Loucy (cell line): Measurements from ENCODE around the gene TMPO.

Experiments
- H2AFZ ChIP-seq: fragments of 200-600 bp; sonication (generic); 2 replicates; pipeline ENCODE4 v1.6.0; 2016; ENCODE audit warnings: antibody characterized with exemption, mild to moderate bottlenecking, low read length, moderate library complexity
- H3F3A ChIP-seq: fragments of 200-600 bp; 2 replicates; pipeline ENCODE4 v1.6.0; 2016; ENCODE audit warnings: antibody characterized with exemption, low read depth, mild to moderate bottlenecking
- H3K27me3 ChIP-seq: fragments of 200-600 bp; sonication (generic); 2 replicates; pipeline ENCODE4 v1.6.1; 2014; ENCODE audit warnings: low read length, mild to moderate bottlenecking; ENCODE audit not compliant: insufficient read depth, poor library complexity, severe bottlenecking
- H3K36me3 ChIP-seq: fragments of 200-600 bp; sonication (generic); 2 replicates; pipeline ENCODE4 v1.6.1; 2016; ENCODE audit warnings: low read length; ENCODE audit not compliant: insufficient read depth
- H3K4me1 ChIP-seq: fragments of 200-600 bp; sonication (generic); 2 replicates; pipeline ENCODE4 v1.5.1; 2014; ENCODE audit warnings: low read length, mild to moderate bottlenecking; ENCODE audit not compliant: insufficient read depth, poor library complexity, severe bottlenecking
- H3K4me2 ChIP-seq: fragments of 200-600 bp; sonication (generic); 2 replicates; pipeline ENCODE4 v1.6.0; 2014; ENCODE audit warnings: antibody characterized with exemption, low read length, low read depth, mild to moderate bottlenecking; ENCODE audit not compliant: poor library complexity, severe bottlenecking
- H3K4me3 ChIP-seq: fragments of 200-600 bp; sonication (generic); 2 replicates; pipeline ENCODE4 v1.5.1; 2014; ENCODE audit warnings: low read length, mild to moderate bottlenecking, mixed read lengths; ENCODE audit not compliant: poor library complexity, severe bottlenecking
- H3K79me2 ChIP-seq: fragments of 200-600 bp; sonication (generic); 2 replicates; pipeline ENCODE4 v1.6.1; 2014; ENCODE audit warnings: low read length; ENCODE audit not compliant: insufficient read depth
- H3K9ac ChIP-seq: fragments of 200-600 bp; sonication (generic); 2 replicates; pipeline ENCODE4 v1.6.0; 2014; ENCODE audit warnings: mild to moderate bottlenecking, low read depth, low read length, moderate library complexity; ENCODE audit not compliant: poor library complexity, severe bottlenecking
- H3K9me2 ChIP-seq: fragments of 200-600 bp; sonication (generic); replicated peaks from 2 replicates; pipeline ENCODE4 v1.6.1; 2016; ENCODE audit warnings: low read depth, low read length, mixed read lengths
- H3K9me3 ChIP-seq: fragments of 200-600 bp; sonication (generic); 2 replicates; pipeline ENCODE4 v1.6.1; 2014; ENCODE audit warnings: mild to moderate bottlenecking, antibody characterized with exemption, low read length, low read depth; ENCODE audit not compliant: insufficient read depth
- H4K20me1 ChIP-seq: fragments of 200-600 bp; sonication (generic); 2 replicates; pipeline ENCODE4 v1.6.0; 2014; ENCODE audit warnings: antibody characterized with exemption, low read length, mild to moderate bottlenecking; ENCODE audit not compliant: insufficient read depth, poor library complexity, severe bottlenecking
- EZH2phosphoT487 ChIP-seq: fragments of 200-600 bp; IDR thresholded peaks from 2 replicates; pipeline ENCODE4 v1.6.1; 2018; ENCODE audit warnings: antibody characterized with exemption, mild to moderate bottlenecking, moderate library complexity, borderline replicate concordance
- TF ChIP-seq, protein P1 (sequence below): fragments of 200-600 bp; sonication (generic); conservative IDR thresholded peaks from 2 replicates; pipeline ENCODE4 v1.5.1; 2014; ENCODE audit warnings: mild to moderate bottlenecking, antibody characterized with exemption, low read length

The TMPO gene

DNA sequence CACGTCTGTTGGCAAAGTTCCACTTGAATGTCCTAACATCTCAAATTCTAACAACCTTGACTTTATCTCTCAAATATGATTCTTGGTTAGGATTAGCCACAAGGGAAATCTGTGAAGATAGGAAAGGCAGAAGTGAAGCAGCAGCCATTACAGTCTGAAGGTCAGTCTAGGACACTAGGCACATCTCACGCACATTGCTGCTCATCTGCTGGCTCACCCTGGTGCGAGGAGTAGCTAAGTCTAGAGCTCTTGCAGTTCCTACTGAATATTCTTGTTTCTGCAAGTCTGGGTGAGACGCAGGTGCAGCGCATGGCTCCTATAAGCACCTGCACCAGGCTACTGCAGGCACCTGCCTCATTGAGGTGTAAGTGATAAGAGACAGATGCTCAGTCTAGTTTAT is 71.7 kb downstream of the TMPO start:
- no peaks in the 10 kb centered on the region for H4K20me1 ChIP-seq
- no peaks in the 10 kb centered on the region for H3K4me1 ChIP-seq
- H3K4me3 ChIP-seq = no peak overlapping the region
- no peaks in the 10 kb centered on the region for H3K9me2 ChIP-seq
- H2AFZ ChIP-seq = no peak overlapping the region
- H3K79me2 ChIP-seq = no peaks in the 10 kb centered on the region
- no peaks in the 10 kb centered on the region for H3F3A ChIP-seq
- TF ChIP-seq, protein P1, sequence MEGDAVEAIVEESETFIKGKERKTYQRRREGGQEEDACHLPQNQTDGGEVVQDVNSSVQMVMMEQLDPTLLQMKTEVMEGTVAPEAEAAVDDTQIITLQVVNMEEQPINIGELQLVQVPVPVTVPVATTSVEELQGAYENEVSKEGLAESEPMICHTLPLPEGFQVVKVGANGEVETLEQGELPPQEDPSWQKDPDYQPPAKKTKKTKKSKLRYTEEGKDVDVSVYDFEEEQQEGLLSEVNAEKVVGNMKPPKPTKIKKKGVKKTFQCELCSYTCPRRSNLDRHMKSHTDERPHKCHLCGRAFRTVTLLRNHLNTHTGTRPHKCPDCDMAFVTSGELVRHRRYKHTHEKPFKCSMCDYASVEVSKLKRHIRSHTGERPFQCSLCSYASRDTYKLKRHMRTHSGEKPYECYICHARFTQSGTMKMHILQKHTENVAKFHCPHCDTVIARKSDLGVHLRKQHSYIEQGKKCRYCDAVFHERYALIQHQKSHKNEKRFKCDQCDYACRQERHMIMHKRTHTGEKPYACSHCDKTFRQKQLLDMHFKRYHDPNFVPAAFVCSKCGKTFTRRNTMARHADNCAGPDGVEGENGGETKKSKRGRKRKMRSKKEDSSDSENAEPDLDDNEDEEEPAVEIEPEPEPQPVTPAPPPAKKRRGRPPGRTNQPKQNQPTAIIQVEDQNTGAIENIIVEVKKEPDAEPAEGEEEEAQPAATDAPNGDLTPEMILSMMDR = no peak
- no peak for TF ChIP-seq EZH2phosphoT487
- no peaks in the 10 kb centered on the region for H3K9me3 ChIP-seq
- H3K4me2 ChIP-seq = no peak overlapping the region
- no peaks in the 10 kb centered on the region for H3K27me3 ChIP-seq
- H3K9ac ChIP-seq = no peak overlapping the region
- H3K36me3 ChIP-seq = no peaks in the 10 kb centered on the region

DNA sequence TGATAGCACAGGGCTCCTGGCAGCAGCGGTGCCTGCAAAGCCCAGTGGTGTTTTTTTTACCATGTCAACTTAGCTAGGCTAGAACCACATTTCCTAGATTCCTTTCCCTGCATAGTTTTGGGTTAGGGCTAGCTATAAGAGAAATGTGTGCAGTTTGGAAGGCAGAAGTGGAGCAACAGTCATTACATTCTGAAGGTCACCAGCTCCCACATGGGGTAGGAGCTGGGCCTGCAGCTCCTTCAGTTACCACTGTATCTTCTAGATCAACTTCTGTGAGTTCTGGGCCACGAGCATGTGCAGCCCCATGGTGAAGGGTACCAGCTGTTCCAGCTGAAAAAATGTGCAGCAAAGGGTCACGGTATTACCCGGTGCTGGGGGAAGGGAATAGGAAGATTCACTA is 75.8 kb downstream of the TMPO start:
- Histone ChIP-seq H3K9me2 (no peaks in the 10 kb centered on the region), H3K27me3 (peaks cover 6% of the 10 kb centered on the region), H3K4me3 (no peak overlapping the region), H3K4me2 (no peak overlapping the region), H4K20me1 (peaks cover 27% of the 10 kb centered on the region), H3K4me1 (peaks cover 5% of the 10 kb centered on the region), H3K36me3 (peaks cover 8% of the 10 kb centered on the region; the same call in 1 of the 2 replicates), H3F3A (no peaks in the 10 kb centered on the region), H3K9ac (no peak overlapping the region), H2AFZ (no peak overlapping the region), H3K79me2 (peaks cover 33% of the 10 kb centered on the region), H3K9me3 (no peaks in the 10 kb centered on the region)
- TF ChIP-seq, protein P1 = no peak
- TF ChIP-seq EZH2phosphoT487 = no peak

DNA sequence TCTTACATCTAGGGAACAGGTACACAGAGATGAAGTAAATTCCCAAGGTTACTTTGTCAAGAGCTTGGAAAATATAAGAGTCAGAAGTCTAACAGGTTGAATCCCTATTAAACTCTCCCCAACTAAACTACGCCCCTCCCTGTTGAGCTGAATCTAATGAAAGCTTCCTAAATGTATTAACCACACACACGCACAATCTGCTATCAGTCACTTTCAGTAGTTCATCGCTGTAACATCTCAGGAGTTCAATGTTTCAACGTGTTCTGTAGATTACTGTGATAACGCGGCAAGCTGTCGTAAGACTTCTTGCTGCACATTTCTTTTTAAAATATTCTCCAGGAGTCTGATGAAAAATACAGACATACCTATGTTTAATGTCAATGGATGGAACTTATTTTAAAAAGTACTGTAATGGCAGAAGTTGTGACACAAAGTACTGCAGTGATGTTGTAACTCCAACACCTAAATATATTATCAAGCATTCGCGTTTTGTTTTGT is 77.5 kb downstream of the TMPO start:
- Histone ChIP-seq H3K4me1 (peaks cover 18% of the 10 kb centered on the region), H3K9ac (peak overlapping the region; percentile 99), H3K9me2 (no peaks in the 10 kb centered on the region), H3K36me3 (peaks cover 24% of the 10 kb centered on the region), H3K4me2 (peak overlapping the region; percentile 95), H2AFZ (peak overlapping the region; percentile 97), H3K9me3 (no peaks in the 10 kb centered on the region), H4K20me1 (peaks cover 43% of the 10 kb centered on the region), H3K79me2 (peaks cover 50% of the 10 kb centered on the region), H3K27me3 (peaks cover 6% of the 10 kb centered on the region), H3K4me3 (peak overlapping the region; percentile 85), H3F3A (no peaks in the 10 kb centered on the region)
- TF ChIP-seq, protein P1 = no peak
- no peak for TF ChIP-seq EZH2phosphoT487
